IPS-18a (cell line): ENCODE measurements around the gene C1orf232.

Experiments used
- H3K27ac ChIP-seq: one replicate; pipeline ENCODE4 v1.5.1; 2013; ENCODE audit warnings: low read length
- H3K27me3 ChIP-seq: one replicate; pipeline ENCODE4 v1.6.1; 2013; ENCODE audit warnings: mild to moderate bottlenecking, low read length; ENCODE audit not compliant: control insufficient read depth, insufficient read depth
- H3K36me3 ChIP-seq: one replicate; pipeline ENCODE4 v1.6.1; 2013; ENCODE audit warnings: low read depth, low read length; ENCODE audit not compliant: control insufficient read depth
- H3K4me1 ChIP-seq: one replicate; pipeline ENCODE4 v1.6.1; 2013; ENCODE audit warnings: low read depth, low read length; ENCODE audit not compliant: control insufficient read depth
- H3K4me3 ChIP-seq: one replicate; pipeline ENCODE4 v1.5.1; 2013; ENCODE audit warnings: low read length
- H3K9ac ChIP-seq: one replicate; pipeline ENCODE4 v1.6.1; 2013; ENCODE audit warnings: mild to moderate bottlenecking, low read length, moderate library complexity
- H3K9me3 ChIP-seq: one replicate; pipeline ENCODE4 v1.6.1; 2013; ENCODE audit warnings: low read depth, low read length; ENCODE audit not compliant: control insufficient read depth

Gene C1orf232

GRCh38 chr1:26175346-26175745 lies 6.6 kb upstream of the C1orf232 start:
- no peak overlapping the region for H3K4me3 ChIP-seq
- H3K27me3 ChIP-seq: no peaks in the 10 kb centered on the region
- H3K9ac ChIP-seq: no peak overlapping the region
- H3K9me3 ChIP-seq: no peaks in the 10 kb centered on the region
- no peaks in the 10 kb centered on the region for H3K36me3 ChIP-seq
- no peak overlapping the region for H3K27ac ChIP-seq
- peaks cover 2% of the 10 kb centered on the region for H3K4me1 ChIP-seq

- no peak within 1 kb of the TSS for H3K27ac ChIP-seq
- H3K4me1 ChIP-seq: peaks cover 10% of the 10 kb centered on the region
- H3K9me3 ChIP-seq: no peaks in the 10 kb centered on the region
- peaks cover 4% of the 10 kb centered on the region for H3K27me3 ChIP-seq
- H3K36me3 ChIP-seq: no peaks in the 10 kb centered on the region
- H3K4me3 ChIP-seq: peak within 1 kb of the TSS; percentile 79
- peak within 1 kb of the TSS; percentile 76 for H3K9ac ChIP-seq
Measured at GRCh38 chr1:26171084-26172072, 2.6 kb upstream of the C1orf232 start, which contains the start of gene ZNF593OS. ZNF593OS (minus strand) TSS chr1:26171832; CDS start chr1:26171661, 171 bp downstream.

- no peaks in the 10 kb centered on the region for H3K36me3 ChIP-seq
- H3K27ac ChIP-seq: no peak overlapping the region
- H3K4me3 ChIP-seq: peak overlapping the region; percentile 79
- no peaks in the 10 kb centered on the region for H3K9me3 ChIP-seq
- H3K9ac ChIP-seq: peak overlapping the region; percentile 76
- peaks cover 11% of the 10 kb centered on the region for H3K4me1 ChIP-seq
- peaks cover 13% of the 10 kb centered on the region for H3K27me3 ChIP-seq
Measured at GRCh38 chr1:26170472-26170821, 1.7 kb upstream of the C1orf232 start.

- H3K27me3 ChIP-seq: peaks cover 19% of the 10 kb centered on the region
- peak within 1 kb of the TSS; percentile 76 for H3K9ac ChIP-seq
- peak within 1 kb of the TSS; percentile 79 for H3K4me3 ChIP-seq
- peak within 1 kb of the TSS; percentile 30 for H3K27ac ChIP-seq
- no peaks in the 10 kb centered on the region for H3K9me3 ChIP-seq
- no peaks in the 10 kb centered on the region for H3K36me3 ChIP-seq
- peaks cover 16% of the 10 kb centered on the region for H3K4me1 ChIP-seq
Measured at GRCh38 chr1:26169669-26170471, 1.1 kb upstream of the C1orf232 start, which contains the start of gene ZNF593. ZNF593 (plus strand) TSS chr1:26169908; CDS start chr1:26169984, 76 bp downstream.

GRCh38 chr1:26169198-26169554 lies 413 bp upstream of the C1orf232 start:
- Histone ChIP-seq H3K36me3 (no peaks in the 10 kb centered on the region), H3K4me3 (peak overlapping the region; percentile 79), H3K27ac (no peak overlapping the region), H3K9me3 (no peaks in the 10 kb centered on the region), H3K9ac (peak overlapping the region; percentile 20), H3K4me1 (peaks cover 19% of the 10 kb centered on the region), H3K27me3 (peaks cover 25% of the 10 kb centered on the region)

- no peak overlapping the region for H3K4me3 ChIP-seq
- H3K4me1 ChIP-seq: peaks cover 19% of the 10 kb centered on the region
- peaks cover 49% of the 10 kb centered on the region for H3K27me3 ChIP-seq
- H3K27ac ChIP-seq: no peak overlapping the region
- H3K36me3 ChIP-seq: no peaks in the 10 kb centered on the region
- no peaks in the 10 kb centered on the region for H3K9me3 ChIP-seq
- no peak overlapping the region for H3K9ac ChIP-seq
Measured at GRCh38 chr1:26166719-26167281, 2.0 kb downstream of the C1orf232 start.

GRCh38 chr1:26164861-26165842 lies 3.6 kb downstream of the C1orf232 start:
- no peaks in the 10 kb centered on the region for H3K9me3 ChIP-seq
- H3K4me3 ChIP-seq: peak overlapping the region; percentile 55
- H3K4me1 ChIP-seq: peaks cover 23% of the 10 kb centered on the region
- peaks cover 65% of the 10 kb centered on the region for H3K27me3 ChIP-seq
- H3K36me3 ChIP-seq: no peaks in the 10 kb centered on the region
- H3K27ac ChIP-seq: no peak overlapping the region
- peak overlapping the region; percentile 24 for H3K9ac ChIP-seq

GRCh38 chr1:26164036-26164860 lies 4.5 kb downstream of the C1orf232 start:
- peak overlapping the region; percentile 55 for H3K4me3 ChIP-seq
- peaks cover 73% of the 10 kb centered on the region for H3K27me3 ChIP-seq
- H3K4me1 ChIP-seq: peaks cover 24% of the 10 kb centered on the region
- no peak overlapping the region for H3K27ac ChIP-seq
- no peaks in the 10 kb centered on the region for H3K9me3 ChIP-seq
- H3K36me3 ChIP-seq: no peaks in the 10 kb centered on the region
- H3K9ac ChIP-seq: peak overlapping the region; percentile 24

GRCh38 chr1:26163684-26164035 lies 5.1 kb downstream of the C1orf232 start:
- Histone ChIP-seq H3K27ac (no peak overlapping the region), H3K36me3 (no peaks in the 10 kb centered on the region), H3K4me1 (peaks cover 24% of the 10 kb centered on the region), H3K4me3 (peak overlapping the region; percentile 17), H3K9me3 (no peaks in the 10 kb centered on the region), H3K9ac (no peak overlapping the region), H3K27me3 (peaks cover 75% of the 10 kb centered on the region)

GRCh38 chr1:26162220-26162709 lies 6.5 kb downstream of the C1orf232 start:
- Histone ChIP-seq H3K36me3 (no peaks in the 10 kb centered on the region), H3K4me3 (peak overlapping the region; percentile 56), H3K4me1 (peaks cover 29% of the 10 kb centered on the region), H3K9ac (no peak overlapping the region), H3K9me3 (no peaks in the 10 kb centered on the region), H3K27ac (no peak overlapping the region), H3K27me3 (peaks cover 89% of the 10 kb centered on the region)
